ENCODE measurements around the gene SFSWAP. TPM values are rescaled to one million over a fixed set of nuclear protein-coding genes. Genes with fewer than 3 reads are reported as not detected.

The SFSWAP gene
- total and polyA plus RNA-seq, 2 of the 13 experiments (the other 11 are each of a cell fraction or from before 2014, with no cell fraction given), result 17.1 to 27.7 TPM

DNA sequence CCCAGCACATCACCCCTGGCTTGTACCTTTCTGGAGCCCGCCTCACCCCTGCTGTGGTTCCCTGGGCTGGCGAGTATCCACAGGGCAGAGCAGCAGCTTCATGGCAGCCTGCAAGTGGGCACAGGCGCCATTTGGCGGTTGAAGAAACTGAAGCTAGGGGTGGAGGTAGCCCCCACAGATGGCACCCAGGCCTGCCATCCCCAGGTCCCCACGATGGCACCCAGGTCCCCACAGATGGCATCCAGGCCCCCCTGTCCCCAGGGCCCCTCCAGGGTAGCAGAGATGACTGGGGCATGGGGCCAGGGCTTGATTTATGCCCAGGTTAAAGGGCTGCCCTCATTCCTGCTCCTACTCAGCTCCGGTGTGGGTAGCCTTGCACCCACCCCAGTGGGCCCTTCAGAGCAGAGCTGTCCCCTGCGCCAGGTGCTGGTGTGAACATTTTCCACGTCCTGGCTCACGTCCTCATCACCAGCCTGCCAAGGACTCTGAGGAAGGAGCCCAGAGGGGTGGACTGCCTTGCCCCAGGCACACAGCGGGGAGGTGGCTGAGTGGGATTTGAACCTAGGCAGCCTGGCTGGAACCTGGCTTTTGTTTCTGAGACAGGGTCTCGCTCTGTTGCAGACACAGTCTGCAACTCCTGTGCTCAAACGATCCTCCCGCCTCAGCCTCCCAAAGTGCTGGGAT is 126.0 kb downstream of the SFSWAP start:
- peaks cover 40% of the 10 kb centered on the region for H3K4me1 ChIP-seq (ENCODE audit: insufficient read depth, low read length)
- peaks cover 1 to 10% of the 10 kb centered on the region in 2 experiments; a peak in 4 of 5 replicates for H3K27me3 ChIP-seq (ENCODE audit: control insufficient read depth in 1 of 2, insufficient read depth in 2 of 2, low read length in 2 of 2)
- H3K9ac ChIP-seq (ENCODE audit: insufficient read depth, low read depth, low read length), result no peak overlapping the region
- no peaks in the 10 kb centered on the region for H4K20me1 ChIP-seq (ENCODE audit: insufficient read depth, low read length)
- FAIRE-seq, result no peak
- no peaks in the 10 kb centered on the region for H3K36me3 ChIP-seq (replicated peaks in 1 of 2; ENCODE audit: control insufficient read depth in 1 of 2, insufficient read depth in 2 of 2, low read length in 2 of 2)
- no TSS peak for BruUV-seq (replicated peaks)
- DNase-seq (ENCODE audit: low spot score), result no peak
- 51% methylated on average over 7 of the region's 13 CpGs for WGBS (ENCODE audit: low lambda C conversion rate)
- no peak overlapping the region for H3K27ac ChIP-seq (ENCODE audit: extremely low read length, insufficient read depth, low read length)
- in situ Hi-C loops (cut with HindIII; ENCODE audit: extremely low pct_ligation_motif_present, low pct_unique_long_range_greater_than_20kb), result loop anchor here (10.0 to 25.0 kb wide), 2 partner anchors 222 to 725 kb away; no protein-coding TSS in a partner anchor
- intact Hi-C loops (cut with micrococcal nuclease; ENCODE audit: unreplicated experiment), result loop anchor here (10.0 kb wide), 4 partner anchors 58 to 732 kb away; partner anchors contain the start of genes PUS1 and ULK1
- no peak overlapping the region for H2AFZ ChIP-seq (ENCODE audit: low read length)
- POLR2A ChIA-PET, result interaction anchor here (0.6 to 1.8 kb wide), 3 partner anchors 23 to 61 kb away, joined by 3 to 4 read pairs (median 3); no protein-coding TSS in a partner anchor
- no peak overlapping the region for H3K4me3 ChIP-seq (replicated peaks in 1 of 3; ENCODE audit: insufficient read depth in 1 of 3, low read depth in 2 of 3, low read length in 3 of 3)
- no peak for ATAC-seq
- no peaks in the 10 kb centered on the region for H3K9me3 ChIP-seq (ENCODE audit: low read length)
- no peak for TF ChIP-seq NFE2 (CRISPR knock-in tag; IDR thresholded peaks at IDR 0.05)
- no peak for TF ChIP-seq RARA (CRISPR knock-in tag; IDR thresholded peaks at IDR 0.05)
- TF ChIP-seq, protein P1, sequence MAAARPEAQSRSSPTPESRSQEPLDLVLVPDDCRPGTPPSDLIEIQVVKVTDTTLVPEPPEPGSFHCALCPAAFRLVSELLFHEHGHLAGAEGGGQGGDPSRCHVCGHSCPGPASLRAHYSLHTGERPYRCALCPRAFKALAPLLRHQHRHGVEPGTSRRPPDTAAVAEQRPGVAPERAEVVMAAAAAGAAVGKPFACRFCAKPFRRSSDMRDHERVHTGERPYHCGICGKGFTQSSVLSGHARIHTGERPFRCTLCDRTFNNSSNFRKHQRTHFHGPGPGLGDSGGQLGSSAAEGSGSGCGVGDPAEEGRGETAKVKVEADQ (CRISPR knock-in tag; IDR thresholded peaks at IDR 0.05; ENCODE audit: borderline replicate concordance), result no peak
- peak; percentile 73; the same call in 1 of the 2 replicates for TF ChIP-seq ZNF768 (CRISPR knock-in tag; IDR thresholded peaks at IDR 0.05)
- TF ChIP-seq SATB2 (CRISPR knock-in tag; IDR thresholded peaks at IDR 0.05), result no peak
- no peaks in the 10 kb centered on the region for H3K79me2 ChIP-seq (ENCODE audit: insufficient read depth, low read length)
- CTCF ChIA-PET (ENCODE audit: low intra/inter-chr PET ratio, low total read pairs), result interaction anchor here (1.6 kb wide), 1 partner anchor 164 kb away, joined by 6 read pairs; no protein-coding TSS in a partner anchor
- H3K4me2 ChIP-seq (ENCODE audit: low read depth, low read length), result no peak overlapping the region
